Measurements from ENCODE around the gene USP2.

GRCh38 chr11:119346605-119347004 is 34.9 kb downstream of the USP2 start, which contains the start of gene MFRP:
- TF ChIP-seq POLR2AphosphoS5 (IDR thresholded peaks at IDR 0.05; ENCODE audit: borderline replicate concordance, low read depth, low read length) (no peak), EZH2 (IDR thresholded peaks at IDR 0.05) (no peak), FOXP2 (optimal IDR thresholded peaks at IDR 0.05; ENCODE audit: control extremely low read depth, extremely low read length, insufficient read depth) (no peak)

All from SK-N-MC (cell line).